GM19240 (cell line): ENCODE data around the gene DDX56.
"Not testable (repeated sequence)": the region's sequence is repeated elsewhere in the genome, so short reads cannot be mapped to it uniquely, and the experiment has no call there.

ENCODE experiments used
- DNase-seq: peaks from one replicate; pipeline ENCODE4 v3.0.0; 2011; ENCODE audit warnings: low spot score; ENCODE audit not compliant: insufficient read length

The DDX56 gene

DNA sequence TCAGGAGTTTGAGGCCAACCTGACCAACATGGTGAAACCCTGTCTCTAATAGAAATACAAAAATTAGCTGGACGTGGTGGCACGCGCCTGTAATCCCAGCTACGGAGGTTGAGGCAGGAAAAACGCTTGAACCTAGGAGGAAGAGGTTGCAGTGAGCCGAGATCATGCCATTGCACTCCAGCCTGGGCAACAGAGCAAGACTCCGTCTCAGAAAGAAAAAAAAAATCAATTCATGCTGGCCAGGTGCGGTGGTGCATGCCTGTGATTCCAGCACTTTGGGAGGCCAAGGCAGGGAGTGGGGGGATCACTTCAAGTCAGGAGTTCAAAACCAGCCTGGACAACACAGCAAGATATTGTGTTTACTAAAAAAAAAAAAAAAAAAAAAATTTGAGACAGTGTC is 23.5 kb upstream of the DDX56 start:
- DNase-seq, result not testable (repeated sequence)

DNA sequence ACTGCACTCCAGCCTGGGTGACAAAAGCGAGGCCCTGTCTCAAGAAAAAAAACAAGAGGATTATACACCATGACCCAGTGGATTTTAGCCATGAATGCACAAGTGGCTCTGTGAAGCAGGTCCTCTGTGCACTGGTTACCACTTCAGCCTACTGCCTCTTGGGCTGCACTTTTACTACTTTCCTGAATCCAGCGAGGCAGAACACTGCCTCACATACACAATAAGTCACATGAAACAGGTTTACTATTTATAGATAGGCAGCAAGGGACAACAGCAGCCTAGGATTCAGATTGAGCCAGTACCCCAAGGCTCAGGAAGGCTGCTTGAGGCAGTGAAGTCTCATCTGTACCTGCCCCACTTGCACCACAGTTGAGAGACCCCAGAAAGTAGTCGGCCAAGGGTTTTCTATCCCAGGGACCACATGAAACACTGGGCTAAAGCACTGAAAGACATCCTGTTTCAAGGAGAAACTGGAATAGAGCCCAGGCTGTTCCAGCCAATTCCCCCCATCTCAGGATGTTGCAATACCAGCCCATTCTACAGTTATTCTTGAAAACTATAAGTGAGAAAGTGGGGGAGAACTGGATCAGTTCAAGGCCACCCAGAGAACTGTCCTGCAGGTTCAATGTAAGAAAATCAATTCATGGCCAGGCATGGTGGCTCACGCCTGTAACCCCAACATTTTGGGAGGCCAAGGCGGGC is 22.4 kb upstream of the DDX56 start:
- no peak for DNase-seq

DNA sequence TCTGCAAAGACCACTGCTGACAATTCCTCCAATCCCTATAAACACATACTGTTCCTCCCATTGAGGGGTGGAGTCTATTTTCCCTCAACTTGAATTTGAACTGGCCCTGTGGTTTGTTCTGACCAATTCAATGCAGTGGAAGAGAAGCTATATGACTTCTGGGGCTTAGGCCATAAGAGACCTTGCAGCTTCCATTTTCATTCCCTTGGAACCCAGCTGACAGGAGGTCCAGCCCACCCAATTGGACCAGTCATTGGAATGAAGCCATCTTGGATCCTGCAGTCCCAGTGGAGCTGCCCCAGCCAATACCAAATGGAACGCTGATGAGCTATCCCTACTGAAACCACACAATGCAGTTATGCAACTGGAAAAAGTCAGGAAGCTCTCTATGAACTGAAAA is 17.2 kb upstream of the DDX56 start:
- DNase-seq, result no peak

DNA sequence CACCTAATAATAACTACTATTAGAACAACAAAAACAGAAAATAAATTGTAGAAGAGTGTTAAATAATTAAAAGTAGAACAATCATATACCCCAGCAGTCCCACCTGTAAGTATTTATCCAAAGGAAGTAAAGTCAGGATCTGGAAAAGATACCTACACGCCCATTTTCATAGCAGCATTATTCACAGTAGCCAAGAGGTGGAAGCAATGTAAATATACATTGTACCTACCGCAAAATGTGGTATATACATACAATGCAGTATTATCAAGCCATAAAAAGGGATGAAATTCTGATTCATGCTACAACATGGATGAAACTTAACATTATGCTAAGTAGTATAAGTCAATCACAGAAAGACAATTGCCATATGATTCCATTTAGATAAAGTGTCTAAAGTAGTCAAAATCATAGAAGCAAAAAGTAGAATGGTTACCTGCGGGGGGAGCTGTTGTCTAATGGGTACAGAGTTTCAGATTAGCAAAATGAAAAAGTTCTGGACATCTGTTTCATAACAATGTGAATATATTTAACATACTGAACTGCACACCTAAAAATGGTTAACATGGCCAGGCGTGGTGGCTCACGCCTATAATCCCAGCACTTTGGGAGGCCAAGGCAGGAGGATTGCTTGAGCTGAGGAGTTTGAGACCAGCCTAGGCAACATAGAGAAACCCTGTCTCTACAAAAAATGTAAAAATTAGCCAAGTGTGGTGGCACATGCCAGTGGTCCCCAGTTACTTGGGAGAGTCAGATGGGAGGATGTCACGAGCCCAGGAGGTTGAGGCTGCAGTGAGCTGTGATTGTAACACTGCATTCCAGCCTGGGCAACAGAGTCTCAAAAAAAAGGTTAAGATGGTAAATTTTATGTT is 14.4 kb upstream of the DDX56 start:
- DNase-seq, result no peak

DNA sequence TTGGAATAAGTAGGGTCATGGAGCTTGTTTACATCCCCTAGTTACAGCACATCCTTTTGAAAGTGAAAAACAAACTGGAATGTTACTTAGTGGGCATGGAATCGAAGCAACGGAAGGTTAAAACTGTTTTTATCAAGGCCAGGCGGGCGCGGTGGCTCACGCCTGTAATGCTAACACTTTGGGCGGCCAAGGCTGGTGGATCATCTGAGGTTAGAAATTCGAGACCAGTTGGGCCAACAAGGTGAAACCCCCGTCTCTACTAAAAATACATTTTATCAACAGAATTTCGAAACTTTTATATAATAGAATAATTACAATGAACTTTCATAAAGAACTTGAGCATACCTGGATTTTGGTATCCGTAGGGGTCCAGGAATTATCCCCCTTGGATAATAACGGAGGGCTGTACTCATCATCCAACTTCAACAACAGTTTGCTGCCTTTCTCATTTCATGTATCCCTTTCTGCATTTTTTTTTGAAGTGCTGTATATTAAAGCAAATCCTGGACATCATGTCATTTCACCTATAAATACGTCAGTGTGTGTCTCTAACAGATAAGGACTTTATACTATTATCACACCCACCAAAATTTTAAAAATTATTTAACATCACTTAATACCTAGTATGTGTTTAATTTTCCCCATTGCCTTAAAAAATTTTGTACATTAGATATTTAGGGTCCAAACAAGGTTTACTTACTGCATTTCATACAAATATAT is 9.6 kb upstream of the DDX56 start:
- no peak for DNase-seq

DNA sequence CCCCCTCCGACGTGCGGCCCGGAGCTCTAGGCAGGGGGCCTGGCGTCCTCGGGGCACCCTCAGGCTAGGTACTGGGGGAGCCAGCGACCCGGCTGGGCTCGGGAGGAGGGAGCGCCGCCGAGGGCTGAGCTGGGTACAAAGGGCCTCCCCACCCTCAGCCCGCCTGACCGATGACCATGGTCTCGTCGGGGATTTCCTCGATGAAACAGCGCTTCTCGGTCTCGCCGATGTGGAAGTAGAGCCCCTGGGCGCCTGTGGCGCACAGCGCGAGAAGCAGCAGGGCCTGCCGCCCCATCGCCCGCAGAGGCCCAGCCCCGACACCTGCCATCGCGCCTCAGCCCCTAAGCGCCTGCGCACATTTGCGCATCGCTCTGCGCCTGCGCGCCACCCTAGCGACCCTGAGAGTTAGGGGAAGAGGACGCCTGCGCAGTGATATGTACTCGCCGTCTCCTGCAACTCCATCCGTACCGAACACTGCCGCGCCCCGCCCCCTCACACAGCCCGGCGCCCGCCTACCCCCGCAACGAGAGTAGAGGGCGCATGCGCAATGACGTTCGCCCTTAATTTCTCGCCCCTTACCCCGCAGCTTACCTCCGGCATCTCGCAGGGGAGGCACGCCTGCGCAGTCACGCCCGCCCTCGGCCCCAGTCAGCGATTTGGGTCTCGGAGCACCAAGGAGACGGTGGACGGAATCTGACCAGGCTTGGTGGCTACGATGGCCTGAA is 8.3 kb upstream of the DDX56 start, which contains the start of gene TMED4:
Gene TMED4, minus strand, starts transcription at position 353 of the 725 bp plus-strand sequence. Its CDS starts 25 bp downstream, at position 328.
- peak; percentile 96 for DNase-seq

DNA sequence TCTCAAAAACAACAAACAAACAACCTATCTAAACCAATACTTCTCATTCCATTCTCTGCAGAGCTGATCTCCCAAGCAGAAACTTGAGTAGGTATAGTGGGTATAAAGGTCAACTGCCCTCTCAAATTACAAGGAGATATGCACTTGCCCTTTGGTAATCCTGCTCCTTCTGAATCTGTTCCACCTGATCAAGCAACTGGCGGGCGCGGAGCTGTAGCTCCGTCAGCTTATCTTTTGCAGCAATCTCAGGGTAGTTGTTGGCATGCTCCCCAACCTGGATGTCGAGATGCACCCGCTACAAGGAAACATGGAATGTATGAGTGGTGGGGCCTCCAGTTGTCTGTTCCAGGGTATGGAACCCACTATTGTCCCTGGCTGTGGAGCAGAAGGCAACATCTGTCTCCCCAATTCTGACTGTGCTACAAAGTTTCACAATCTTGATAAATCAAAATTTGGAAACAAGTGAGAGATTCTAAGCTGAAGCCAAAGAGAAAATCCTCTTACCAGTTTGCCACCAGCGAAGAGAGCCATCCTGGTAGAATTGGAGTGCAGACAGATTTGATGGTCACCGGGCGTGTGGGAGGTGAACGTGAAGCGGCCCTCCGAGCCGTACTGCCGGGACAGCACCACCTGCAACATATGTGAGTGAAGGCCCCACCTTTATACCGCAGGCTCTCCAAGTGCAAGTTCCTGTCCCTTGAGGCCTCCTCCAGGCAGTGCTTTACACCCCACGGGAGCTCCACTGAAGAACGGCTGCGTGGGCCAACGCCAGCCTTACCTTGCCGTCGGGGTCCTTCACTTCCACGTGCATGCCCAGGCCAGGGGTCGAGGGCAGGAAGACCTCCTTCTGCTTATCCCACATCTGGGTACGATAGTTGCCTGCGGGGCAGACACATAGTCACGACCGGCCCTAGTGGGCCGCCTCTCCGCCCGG is 7.5 kb upstream of the DDX56 start:
- no peak for DNase-seq

DNA sequence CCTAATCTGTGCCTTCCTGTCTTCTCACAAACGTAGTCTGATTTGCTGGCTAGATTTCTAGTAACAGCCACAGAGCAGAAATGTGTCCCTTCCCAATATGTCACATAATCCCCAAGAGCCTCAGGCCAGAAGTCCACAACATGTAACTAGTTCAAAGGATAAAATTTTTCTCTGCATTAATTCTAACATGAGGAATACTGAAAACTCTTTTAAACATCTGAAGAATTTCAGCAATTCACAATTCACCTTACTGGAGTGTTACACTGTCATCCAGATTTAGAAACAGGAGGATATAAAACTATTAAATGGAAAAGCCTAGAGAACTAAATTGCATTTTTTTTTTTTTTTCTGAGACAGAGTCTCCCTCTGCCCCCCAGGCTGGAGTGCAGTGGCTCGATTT is 2.5 kb upstream of the DDX56 start:
- DNase-seq, result no peak

DNA sequence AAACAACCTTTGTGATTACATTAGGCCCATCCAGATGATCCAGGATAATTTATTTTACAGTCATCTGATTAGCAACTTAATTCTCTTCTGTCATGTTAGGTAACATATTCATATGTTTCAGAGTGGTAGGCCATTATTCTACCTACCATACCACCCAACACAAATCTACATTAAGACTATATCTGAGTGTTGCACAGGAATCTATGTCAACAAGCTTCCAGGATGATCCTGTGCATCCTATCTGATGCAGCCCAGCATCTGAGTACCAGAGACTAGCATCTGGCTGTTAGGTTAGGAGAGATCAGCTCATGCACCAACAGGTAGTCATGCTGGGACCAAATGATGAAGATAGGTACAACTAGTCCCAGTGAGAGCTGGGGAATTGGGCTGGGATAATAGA is 1.3 kb upstream of the DDX56 start:
- no peak for DNase-seq

DNA sequence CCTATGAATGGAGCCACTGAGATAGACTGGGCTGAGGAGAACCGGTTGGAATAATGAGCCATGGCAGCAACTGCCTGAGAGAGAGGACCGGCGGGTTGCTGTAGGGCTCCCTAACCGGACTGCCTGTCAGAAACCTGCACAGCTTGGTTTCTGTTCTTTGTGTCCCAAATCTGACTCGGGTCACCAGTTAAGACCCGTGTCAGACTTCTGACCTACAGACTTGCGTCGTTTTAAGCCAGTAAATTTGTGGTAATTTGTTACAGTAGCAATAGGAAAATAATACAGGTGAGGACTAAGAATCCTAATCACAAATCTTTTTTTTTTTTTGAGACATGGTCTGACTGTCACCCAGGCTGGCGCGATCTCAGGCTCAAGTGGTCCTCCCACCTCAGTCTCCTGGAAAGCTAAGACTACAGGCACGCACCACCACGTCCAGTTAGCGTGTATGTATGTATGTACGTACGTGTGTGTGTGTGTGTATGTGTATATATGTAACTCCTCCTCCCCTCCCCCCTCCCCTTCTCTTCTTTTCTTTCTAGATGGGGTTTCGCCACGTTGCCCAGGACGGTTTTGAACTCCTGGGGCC is 672 bp upstream of the DDX56 start:
- no peak for DNase-seq

DNA sequence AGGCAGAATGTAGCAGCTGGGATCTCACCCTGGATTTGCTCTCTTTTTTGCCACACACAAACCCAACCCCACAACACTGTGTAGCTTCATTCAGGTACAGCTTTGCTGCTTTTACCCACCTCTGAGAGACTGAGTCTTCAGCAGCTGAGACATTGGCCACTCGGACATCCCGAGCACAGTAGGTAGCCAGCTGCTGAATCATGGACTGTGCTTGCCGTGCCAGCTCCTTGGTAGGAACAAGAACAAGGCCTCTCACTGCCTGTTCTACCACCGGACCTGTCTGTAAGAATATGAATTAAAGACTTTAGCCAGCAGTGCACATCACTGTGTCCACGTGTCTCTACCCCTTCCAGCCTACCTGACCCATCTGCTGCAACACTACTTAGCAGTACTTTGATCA is 937 bp downstream of the DDX56 start:
- no peak for DNase-seq

DNA sequence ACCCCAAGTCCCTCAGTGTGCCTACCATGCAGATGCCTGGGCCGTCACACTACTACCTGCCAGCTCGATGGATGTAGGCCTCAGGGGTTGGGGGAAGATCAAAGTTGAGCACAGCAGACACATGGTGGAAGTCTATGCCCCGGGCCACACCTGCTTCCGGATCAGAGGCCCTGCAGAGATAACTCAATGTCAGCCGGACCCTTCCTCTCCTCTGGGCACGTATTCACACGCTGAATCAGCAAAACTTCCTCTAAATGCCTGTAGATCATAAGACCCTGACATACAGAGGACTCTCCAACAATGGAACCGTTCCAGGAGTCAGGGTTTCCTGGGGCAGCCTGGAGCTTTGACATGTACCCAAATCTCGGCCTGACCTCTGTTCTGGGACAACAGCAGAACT is 3.7 kb downstream of the DDX56 start:
- DNase-seq, result no peak

DNA sequence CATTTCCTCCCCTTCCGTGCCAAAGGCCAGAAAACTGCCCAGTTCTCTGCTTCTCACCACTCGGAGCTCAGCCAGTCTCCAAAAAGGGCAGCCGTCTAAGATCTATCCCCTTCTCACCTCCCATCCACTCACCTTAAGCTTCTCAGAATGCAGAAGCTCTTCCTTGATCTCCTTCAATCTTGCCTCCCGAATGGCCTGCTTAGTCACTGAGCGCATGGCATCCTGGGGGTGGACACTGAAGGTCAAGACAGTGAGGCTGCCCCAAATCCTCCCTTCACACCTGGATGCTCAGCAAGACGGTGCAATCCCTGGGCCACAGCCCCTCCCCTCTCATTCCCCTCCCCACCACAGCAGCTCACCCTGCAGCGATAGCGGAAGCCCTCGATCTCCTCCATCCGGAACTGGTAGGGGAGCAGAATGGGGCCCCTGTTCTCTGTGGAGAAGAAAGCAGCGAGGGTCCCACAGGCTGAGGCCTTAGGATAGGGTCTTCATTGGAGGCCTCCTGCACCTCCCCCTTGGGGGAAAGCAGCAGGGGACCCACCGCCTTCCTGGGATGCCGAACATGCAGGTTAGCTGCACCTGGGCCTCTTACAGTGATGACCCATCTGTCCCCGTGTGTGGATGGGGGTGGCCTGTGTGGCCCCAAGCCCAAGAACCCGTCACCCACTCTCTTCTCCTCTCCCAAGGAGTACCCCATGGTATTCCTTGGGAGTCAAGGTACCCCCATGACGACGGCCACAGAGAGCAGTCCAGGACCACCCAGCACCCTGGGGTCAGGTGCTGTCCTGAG is 4.7 kb downstream of the DDX56 start:
- DNase-seq, result no peak

DNA sequence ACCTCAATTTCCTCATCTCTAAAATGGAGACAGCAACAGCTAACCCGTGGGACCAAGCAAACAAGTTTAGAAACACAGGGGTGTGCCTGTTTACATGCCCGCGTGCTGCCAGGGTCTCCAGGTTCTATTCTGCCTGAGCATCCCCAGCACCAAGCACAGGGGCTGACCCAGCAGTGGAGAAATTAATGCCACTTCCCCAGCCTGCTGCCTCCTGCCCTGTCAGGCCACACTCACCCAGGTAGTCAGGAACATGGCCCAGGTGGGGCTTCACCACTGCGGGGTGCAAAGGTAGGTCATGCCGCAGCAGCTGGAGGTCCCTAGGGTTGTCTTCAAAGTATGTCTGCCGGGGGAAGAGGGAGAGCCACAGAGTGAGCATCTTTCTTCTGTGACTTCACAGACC is 5.8 kb downstream of the DDX56 start:
- no peak for DNase-seq

DNA sequence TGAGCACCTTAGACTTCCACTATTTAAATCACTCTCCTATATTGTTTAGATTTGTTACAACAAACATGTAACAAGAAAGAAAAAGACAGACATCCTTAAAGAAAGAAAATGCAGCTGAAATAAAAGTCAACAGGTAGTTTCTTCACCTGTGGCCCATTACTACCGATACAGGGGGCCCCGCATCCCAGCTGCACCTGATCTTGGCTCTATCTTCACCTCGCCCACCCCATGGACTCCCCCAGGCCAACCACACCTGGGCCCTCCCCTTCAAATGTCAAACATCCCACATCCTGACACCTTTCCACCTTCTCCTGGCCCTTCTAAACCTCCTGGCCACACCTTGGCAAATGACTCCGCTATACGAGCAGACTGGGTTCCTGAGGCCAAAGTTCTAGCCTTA is 7.0 kb downstream of the DDX56 start:
- no peak for DNase-seq

DNA sequence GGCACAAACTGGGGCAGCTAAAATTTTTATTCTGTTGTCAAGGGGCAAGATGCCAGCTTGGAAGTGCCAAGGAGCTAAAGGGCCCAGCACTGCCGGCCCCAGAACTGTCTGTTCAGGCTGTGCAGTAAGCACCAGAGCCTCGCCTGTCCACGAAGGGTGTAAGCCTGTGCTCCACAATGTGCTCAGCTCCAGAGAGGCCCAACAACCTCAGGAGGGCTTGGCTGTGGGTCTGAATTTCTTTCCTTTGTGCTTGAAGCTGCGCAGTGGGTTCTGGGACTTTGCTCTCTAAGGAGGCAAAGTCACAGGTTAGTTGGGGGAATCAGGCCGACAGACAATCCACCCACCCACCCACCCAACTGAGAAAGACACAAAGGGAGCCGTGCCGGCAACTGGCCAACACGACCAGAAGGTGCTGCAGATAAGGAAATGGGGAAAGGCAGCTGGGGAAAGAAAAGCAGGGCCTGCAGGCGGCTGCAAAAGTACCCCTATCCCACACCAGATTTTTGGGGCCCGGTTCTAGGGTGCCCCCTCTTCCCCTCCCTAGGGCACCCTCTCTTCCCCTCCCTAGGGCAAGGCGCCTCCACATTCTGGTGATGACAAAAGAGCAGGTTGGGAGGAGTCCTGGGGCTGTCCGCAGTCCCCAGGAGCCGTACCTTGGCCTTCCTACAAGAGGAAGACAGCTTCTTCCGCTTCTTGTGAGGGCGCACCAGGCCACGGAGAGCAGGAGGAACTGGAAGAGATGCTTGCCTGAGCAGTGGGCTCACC is 7.7 kb downstream of the DDX56 start:
- DNase-seq, result no peak

DNA sequence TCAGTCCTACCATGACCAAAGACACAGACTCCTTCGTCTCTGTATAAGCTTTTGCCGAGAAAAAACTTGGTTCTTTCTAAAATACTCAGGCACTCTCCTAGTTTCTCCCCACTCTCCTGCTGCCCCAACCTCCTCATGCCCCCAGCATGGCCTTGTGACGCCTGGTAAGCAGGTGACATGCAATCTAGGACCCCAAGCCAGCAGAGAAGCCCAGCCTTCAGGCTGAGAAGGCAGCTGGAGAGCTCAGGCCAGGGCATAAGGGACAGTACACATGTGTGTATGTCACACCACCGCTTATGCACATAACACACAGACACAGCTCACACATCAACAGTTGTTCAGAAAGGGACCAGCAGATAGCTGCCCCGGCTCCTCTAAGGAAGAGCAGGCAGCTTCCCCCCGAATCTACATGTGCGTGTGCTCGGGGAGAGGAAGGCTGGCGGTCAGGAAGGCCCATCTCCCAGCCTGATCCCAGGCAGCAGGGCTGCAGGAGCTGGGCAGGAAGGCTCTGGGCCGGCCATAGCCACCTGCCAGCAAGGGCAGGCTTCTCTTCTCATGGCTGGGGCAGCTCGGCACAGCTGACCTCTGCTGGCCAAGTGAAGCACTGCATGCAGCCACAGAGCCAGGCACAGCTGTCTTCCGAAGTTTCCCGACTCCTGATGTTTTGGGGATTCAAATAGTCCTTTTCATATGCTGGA is 8.5 kb downstream of the DDX56 start:
- peak; percentile 36 for DNase-seq

DNA sequence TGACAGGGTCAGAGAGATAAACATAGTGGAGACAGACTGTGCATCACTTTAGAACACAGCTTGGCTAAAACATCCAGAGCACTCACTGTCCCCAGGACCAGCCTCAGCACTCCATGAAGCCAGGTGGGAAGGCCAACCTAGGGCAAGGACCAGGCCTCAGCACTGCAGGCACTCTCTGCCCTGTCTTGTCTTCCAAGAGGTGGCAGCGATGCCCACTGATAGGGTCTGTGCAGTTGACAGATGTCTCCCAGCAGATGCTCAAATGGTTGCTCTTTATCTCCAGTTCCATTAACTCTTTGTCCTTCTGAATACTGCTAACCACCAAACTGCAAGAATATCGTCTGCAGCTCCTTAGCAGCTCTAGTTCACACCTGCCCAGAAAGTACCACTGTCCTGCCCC is 9.1 kb downstream of the DDX56 start:
- no peak for DNase-seq
